Right cardiac atrium (tissue), 5 donors: ENCODE data around the gene SLC26A9. TPM values are rescaled to one million over a fixed set of nuclear protein-coding genes. Genes with fewer than 3 reads are reported as not detected.
"Not testable (repeated sequence)": the region's sequence is repeated elsewhere in the genome, so short reads cannot be mapped to it uniquely, and the experiment has no call there.

ENCODE experiments used
- ATAC-seq, 2 donors: fragments of 200-7000 bp; cut with Tn5 transposase; one replicate each; pipeline versions ENCODE4 v1.8.0 to v1.9.1; 2020; ENCODE audit warnings: moderate library complexity in 2 of 2, mild to moderate bottlenecking in 1 of 2
- DNase-seq, 3 donors: peaks; one replicate each; pipeline ENCODE4 v3.0.0-alpha.2; 2020
- H3K27ac ChIP-seq: one replicate; pipeline ENCODE4 v1.5.1; 2013; ENCODE audit warnings: mild to moderate bottlenecking, low read length, control low read depth, moderate library complexity
- H3K27me3 ChIP-seq: one replicate; pipeline ENCODE4 v1.6.1; 2013; ENCODE audit not compliant: control insufficient read depth, insufficient read depth
- H3K4me1 ChIP-seq: one replicate; pipeline ENCODE4 v1.6.1; 2013; ENCODE audit warnings: low read length; ENCODE audit not compliant: control insufficient read depth, insufficient read depth
- H3K4me3 ChIP-seq: one replicate; pipeline ENCODE4 v1.5.1; 2013; ENCODE audit warnings: low read length, control low read depth
- H3K9me3 ChIP-seq: one replicate; pipeline ENCODE4 v1.6.1; 2013; ENCODE audit warnings: low read length; ENCODE audit not compliant: control insufficient read depth
- WGBS: extraction: QIAGEN DNeasy Blood & Tissue Kit; methylation state at CpG from one replicate; pipeline ENCODE4 v1.1.7; 2013; 5-methylcytosine and 5-hydroxymethylcytosine counted together
- intact Hi-C, 4 donors: fragments of 100-400 bp; cut with DNase I; formaldehyde crosslinking; loops; one replicate each; pipeline versions ENCODE4 v1.11.0 to v1.14.0; 2022 to 2023
- polyA plus RNA-seq: library from polyadenylated mRNA; stranded (reverse); fragments of 200-250 nt; gene quantifications from one replicate; pipeline ENCODE4 v1.2.3, GENCODE V29; 2013
- total RNA-seq, 4 donors: library from RNA; stranded (reverse); fragmentation: NEBNext Ultra II Directional; extraction: Animal tissue kit (Norgen Biotek cat#: 25700); gene quantifications; one replicate each; pipeline ENCODE4 v1.2.1, GENCODE V29; 2021
- donor health status: healthy with polysubstance abuse.
- donor health status: DM: no; HTN: yes; CAD: no.
- donor health status: DM: no; HTN: no; CAD: no.
- donor health status: DM: no; HTN: yes; CAD: no; lungs with severe emphysema.
- donor health status: DM: yes; HTN: yes; CAD: no.

Gene SLC26A9
- total and polyA plus RNA-seq, 5 donors = 7.4 to 28.7 (median 12.6) TPM

GRCh38 chr1:205916541-205916940 is 26.7 kb downstream of the SLC26A9 start:
- 67% methylated on average over 7 of the region's 7 CpGs for WGBS
- Histone ChIP-seq H3K4me3 (no peak overlapping the region), H3K9me3 (no peaks in the 10 kb centered on the region), H3K27ac (peak overlapping the region; percentile 80), H3K27me3 (no peaks in the 10 kb centered on the region), H3K4me1 (peaks cover 13% of the 10 kb centered on the region)
- intact Hi-C loops = loop anchor here (5.0 to 10.0 kb wide), 6 partner anchors 61 to 191 kb away; partner anchors contain the start of gene SLC41A1 (in 2 of the 4)
- ATAC-seq (peak in 1 of 2 donors; percentile 17), DNase-seq (no peak)

GRCh38 chr1:205915354-205915990 is 27.8 kb downstream of the SLC26A9 start:
- no peaks in the 10 kb centered on the region for H3K9me3 ChIP-seq
- peak in 2 of 3 donors; percentile 62 to 78 for DNase-seq
- H3K27me3 ChIP-seq = no peaks in the 10 kb centered on the region
- 43% methylated on average over 10 of the region's 10 CpGs for WGBS
- peak overlapping the region; percentile 80 for H3K27ac ChIP-seq
- intact Hi-C loops = loop anchor here (5.0 to 10.0 kb wide), 6 partner anchors 62 to 192 kb away; partner anchors contain the start of gene SLC41A1 (in 2 of the 4)
- H3K4me1 ChIP-seq = peaks cover 9% of the 10 kb centered on the region
- peak; percentile 37 to 43 for ATAC-seq
- H3K4me3 ChIP-seq = no peak overlapping the region

GRCh38 chr1:205914730-205915129 is 28.5 kb downstream of the SLC26A9 start:
- DNase-seq (peak; percentile 29 to 74 (median 73)), ATAC-seq (peak; percentile 51 to 66)
- 50% methylated on average over 7 of the region's 7 CpGs for WGBS
- peaks cover 9% of the 10 kb centered on the region for H3K4me1 ChIP-seq
- no peak overlapping the region for H3K4me3 ChIP-seq
- no peaks in the 10 kb centered on the region for H3K9me3 ChIP-seq
- H3K27ac ChIP-seq = peak overlapping the region; percentile 80
- intact Hi-C loops = loop anchor here (5.0 to 10.0 kb wide), 6 partner anchors 63 to 193 kb away; partner anchors contain the start of gene SLC41A1 (in 3 of the 4)
- no peaks in the 10 kb centered on the region for H3K27me3 ChIP-seq

- Histone ChIP-seq H3K4me3 (no peak overlapping the region), H3K9me3 (no peaks in the 10 kb centered on the region), H3K27me3 (no peaks in the 10 kb centered on the region), H3K27ac (peak overlapping the region; percentile 80), H3K4me1 (peaks cover 9% of the 10 kb centered on the region)
- ATAC-seq (no peak), DNase-seq (no peak)
- 66% methylated on average over 2 of the region's 2 CpGs for WGBS
- intact Hi-C loops = loop anchor here in 3 of 4 donors (5.0 to 10.0 kb wide), 3 partner anchors 99 to 119 kb away; partner anchors contain the start of gene SLC41A1 (in 2 of the 3)
These were observed 29.1 kb downstream of the SLC26A9 start for GRCh38 chr1:205914155-205914507.

- ATAC-seq (peak; percentile 75 to 79), DNase-seq (peak; percentile 80 to 90 (median 88))
- WGBS = 26% methylated on average over 4 of the region's 4 CpGs
- H3K9me3 ChIP-seq = no peaks in the 10 kb centered on the region
- H3K4me3 ChIP-seq = no peak overlapping the region
- intact Hi-C loops = loop anchor here in 3 of 4 donors (2.0 to 10.0 kb wide), 4 partner anchors 99 to 123 kb away; partner anchors contain the start of gene SLC41A1 (in 2 of the 3)
- H3K27me3 ChIP-seq = no peaks in the 10 kb centered on the region
- H3K4me1 ChIP-seq = peaks cover 9% of the 10 kb centered on the region
- peak overlapping the region; percentile 80 for H3K27ac ChIP-seq
These were observed 29.7 kb downstream of the SLC26A9 start for GRCh38 chr1:205913451-205914154.

GRCh38 chr1:205907794-205908193 is 35.5 kb downstream of the SLC26A9 start:
- ATAC-seq = peak in 1 of 2 donors; percentile 32
- Histone ChIP-seq H3K27ac (no peak overlapping the region), H3K27me3 (no peaks in the 10 kb centered on the region), H3K9me3 (no peaks in the 10 kb centered on the region), H3K4me1 (no peaks in the 10 kb centered on the region), H3K4me3 (no peak overlapping the region)
- intact Hi-C loops = no loop called here
- no peak for DNase-seq
- WGBS = 29% methylated on average over 2 of the region's 2 CpGs

GRCh38 chr1:205905095-205905494 is 38.2 kb downstream of the SLC26A9 start:
- intact Hi-C loops, H3K4me1 ChIP-seq, DNase-seq, H3K9me3 ChIP-seq, H3K4me3 ChIP-seq, H3K27ac ChIP-seq, H3K27me3 ChIP-seq, ATAC-seq: not testable (repeated sequence)
- WGBS = 80% methylated on average over 3 of the region's 3 CpGs

GRCh38 chr1:205896351-205896750 is 46.9 kb downstream of the SLC26A9 start:
- whole genome bisulfite sequencing = 92% methylated on average over 1 of the region's 1 CpG
- Histone ChIP-seq H3K4me3 (no peak overlapping the region), H3K27me3 (no peaks in the 10 kb centered on the region), H3K27ac (no peak overlapping the region), H3K4me1 (no peaks in the 10 kb centered on the region), H3K9me3 (no peaks in the 10 kb centered on the region)
- ATAC-seq (no peak), DNase-seq (no peak)
- intact Hi-C loops = no loop called here

- H3K27me3 ChIP-seq, H3K27ac ChIP-seq, H3K9me3 ChIP-seq, intact Hi-C loops, DNase-seq, H3K4me3 ChIP-seq, H3K4me1 ChIP-seq, ATAC-seq: not testable (repeated sequence)
- 94% methylated on average over 3 of the region's 3 CpGs for WGBS
These were observed 49.1 kb downstream of the SLC26A9 start for GRCh38 chr1:205894119-205894518.

- intact Hi-C loops, H3K27me3 ChIP-seq, DNase-seq, ATAC-seq, H3K27ac ChIP-seq, H3K4me3 ChIP-seq, H3K4me1 ChIP-seq, H3K9me3 ChIP-seq: not testable (repeated sequence)
- 29% methylated on average over 2 of the region's 2 CpGs for WGBS
These were observed 51.1 kb downstream of the SLC26A9 start for GRCh38 chr1:205892175-205892574.

- intact Hi-C loops = not testable (repeated sequence)
These were observed 51.8 kb downstream of the SLC26A9 start for GRCh38 chr1:205891481-205891880.

More at GRCh38 chr1:205891481-205891880, 51.8 kb downstream of the SLC26A9 start:
- not testable (repeated sequence) for H3K27ac ChIP-seq, H3K4me3 ChIP-seq, H3K27me3 ChIP-seq, DNase-seq, ATAC-seq, H3K4me1 ChIP-seq, H3K9me3 ChIP-seq
- 62% methylated on average over 2 of the region's 2 CpGs for WGBS
